ENCODE results near the gene AIFM2. TPM values are rescaled to one million over a fixed set of nuclear protein-coding genes. Genes with fewer than 3 reads are reported as not detected.

AIFM2 gene
- total and polyA plus RNA-seq, 2 of the 13 experiments (the other 11 are each of a cell fraction or from before 2014, with no cell fraction given): 20.3 to 29.5 TPM

DNA sequence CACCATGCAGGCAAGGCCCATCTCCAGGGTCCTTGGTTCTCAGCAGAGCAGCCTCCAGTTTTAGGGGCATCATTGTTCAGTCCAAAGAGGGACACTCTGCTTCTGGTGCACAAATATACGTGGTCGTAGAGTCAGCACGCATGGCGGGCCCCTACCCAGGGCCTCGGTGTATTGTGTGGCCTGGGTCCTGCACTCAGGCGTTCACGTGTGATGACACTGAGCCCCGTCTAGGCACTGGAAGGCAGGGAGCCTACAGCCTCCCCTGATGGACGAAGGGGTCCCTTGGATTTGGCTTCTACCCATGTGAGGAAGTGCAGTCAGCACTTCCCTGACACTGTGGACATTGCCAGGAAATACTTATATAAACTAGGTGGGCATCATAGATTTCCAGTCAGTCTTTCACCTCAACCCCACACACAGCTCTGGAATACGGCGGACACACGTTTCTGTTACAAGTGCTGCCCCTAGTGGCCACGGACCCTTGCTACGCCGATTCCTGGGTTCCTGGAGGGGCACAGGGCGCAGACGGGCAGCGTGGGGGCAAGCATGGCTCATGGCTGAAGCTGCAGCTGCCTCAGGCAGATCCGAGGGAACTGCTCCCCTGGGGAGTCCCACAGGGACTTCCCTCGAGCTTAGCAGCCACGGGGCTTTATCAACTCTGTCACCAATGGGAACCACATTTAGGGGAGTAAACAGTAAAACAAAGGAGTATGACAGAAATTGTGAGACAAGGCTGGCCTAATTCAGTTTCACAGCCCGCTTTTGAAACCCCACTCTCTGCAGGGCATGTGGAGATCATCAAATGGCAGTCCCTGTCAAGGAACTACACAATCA, 25.4 kb downstream of the AIFM2 start (continued):
- TF ChIP-seq CEBPZ (IDR thresholded peaks at IDR 0.05; ENCODE audit: low read length) (no peak), ZNF7 (CRISPR knock-in tag; IDR thresholded peaks at IDR 0.05) (no peak), STAG1 (CRISPR knock-in tag; IDR thresholded peaks at IDR 0.05) (peak; percentile 46), ARHGAP35 (CRISPR knock-in tag; IDR thresholded peaks at IDR 0.05; ENCODE audit: borderline replicate concordance) (no peak), CENPX (CRISPR knock-in tag; IDR thresholded peaks at IDR 0.05) (no peak), AGO1 (IDR thresholded peaks at IDR 0.05; ENCODE audit: low read depth, low read length, poor library complexity, severe bottlenecking) (no peak)

- no peak for DNase-seq (ENCODE audit: low spot score)
- in situ Hi-C loops (cut with HindIII; ENCODE audit: extremely low pct_ligation_motif_present, low pct_unique_long_range_greater_than_20kb) (no loop called here), intact Hi-C loops (cut with micrococcal nuclease; ENCODE audit: unreplicated experiment) (no loop called here)
- Histone ChIP-seq H4K20me1 (ENCODE audit: insufficient read depth, low read length) (no peaks in the 10 kb centered on the region), H3K9me3 (ENCODE audit: low read length) (no peaks in the 10 kb centered on the region), H3K27ac (ENCODE audit: extremely low read length, insufficient read depth, low read length) (no peak overlapping the region), H3K36me3 (replicated peaks in 1 of 2; ENCODE audit: control insufficient read depth in 1 of 2, insufficient read depth in 2 of 2, low read length in 2 of 2) (peaks cover 8 to 52% of the 10 kb centered on the region in 2 experiments), H3K4me2 (ENCODE audit: low read depth, low read length) (no peak overlapping the region), H2AFZ (ENCODE audit: low read length) (no peak overlapping the region), H3K4me3 (replicated peaks in 1 of 3; ENCODE audit: insufficient read depth in 1 of 3, low read depth in 2 of 3, low read length in 3 of 3) (no peak overlapping the region), H3K27me3 (ENCODE audit: control insufficient read depth in 1 of 2, insufficient read depth in 2 of 2, low read length in 2 of 2) (no peaks in the 10 kb centered on the region), H3K79me2 (ENCODE audit: insufficient read depth, low read length) (no peaks in the 10 kb centered on the region), H3K9ac (ENCODE audit: insufficient read depth, low read depth, low read length) (no peak overlapping the region), H3K4me1 (ENCODE audit: insufficient read depth, low read length) (0 out of 2 replicates have a peak, but pooled peaks cover under 1% of the 10 kb centered on the region)
- BruUV-seq (replicated peaks): no TSS peak
- FAIRE-seq: no peak
- no peak for ATAC-seq
- ChIA-PET CTCF (ENCODE audit: low intra/inter-chr PET ratio, low total read pairs) (no interaction called here), POLR2A (interaction anchor here (1.2 kb wide), 1 partner anchor 11 kb away, joined by 4 read pairs; no protein-coding TSS in a partner anchor)
- 65% methylated on average over 3 of the region's 3 CpGs for WGBS (ENCODE audit: low lambda C conversion rate)
- TF ChIP-seq, protein P1, sequence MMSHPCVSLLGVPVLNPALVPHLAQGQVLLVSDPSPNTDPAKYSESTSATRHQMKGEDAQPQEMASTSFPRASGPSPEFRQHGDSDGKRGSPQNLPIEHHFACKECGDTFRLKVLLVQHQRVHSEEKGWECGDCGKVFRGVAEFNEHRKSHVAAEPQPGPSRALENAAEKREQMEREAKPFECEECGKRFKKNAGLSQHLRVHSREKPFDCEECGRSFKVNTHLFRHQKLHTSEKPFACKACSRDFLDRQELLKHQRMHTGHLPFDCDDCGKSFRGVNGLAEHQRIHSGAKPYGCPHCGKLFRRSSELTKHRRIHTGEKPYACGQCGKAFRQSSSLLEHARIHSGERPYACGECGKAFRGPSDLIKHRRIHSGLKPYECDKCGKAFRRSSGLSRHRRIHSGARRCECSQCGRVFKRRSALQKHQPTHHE (CRISPR knock-in tag; IDR thresholded peaks at IDR 0.05; ENCODE audit: borderline replicate concordance): no peak
- no peak for TF ChIP-seq ZNF337 (CRISPR knock-in tag; IDR thresholded peaks at IDR 0.05; ENCODE audit: borderline replicate concordance, low read depth)
- TF ChIP-seq MXI1 (IDR thresholded peaks at IDR 0.05; ENCODE audit: borderline replicate concordance, low read depth, low read length): no peak
- TF ChIP-seq TBP (CRISPR knock-in tag; IDR thresholded peaks at IDR 0.05): no peak
- TF ChIP-seq GLMP (CRISPR knock-in tag; IDR thresholded peaks at IDR 0.05; ENCODE audit: borderline replicate concordance): no peak
- TF ChIP-seq EED (CRISPR knock-in tag; IDR thresholded peaks at IDR 0.05): no peak
- no peak for TF ChIP-seq PHF8 (CRISPR knock-in tag; IDR thresholded peaks at IDR 0.05)
- no peak for TF ChIP-seq ZNF292 (CRISPR knock-in tag; IDR thresholded peaks at IDR 0.05; ENCODE audit: borderline replicate concordance, low read depth)
- TF ChIP-seq ZSCAN9 (CRISPR knock-in tag; IDR thresholded peaks at IDR 0.05; ENCODE audit: borderline replicate concordance): no peak
- TF ChIP-seq ARID2 (CRISPR knock-in tag; IDR thresholded peaks at IDR 0.05; ENCODE audit: borderline replicate concordance): no peak
- no peak for TF ChIP-seq SMARCE1 (IDR thresholded peaks at IDR 0.05; ENCODE audit: borderline replicate concordance)
Observed at GRCh38 chr10:70101668-70102067, 31.0 kb downstream of the AIFM2 start.

Measured in HepG2 (cell line).